Measurements from ENCODE around the gene PLXNA2.

Gene PLXNA2

DNA sequence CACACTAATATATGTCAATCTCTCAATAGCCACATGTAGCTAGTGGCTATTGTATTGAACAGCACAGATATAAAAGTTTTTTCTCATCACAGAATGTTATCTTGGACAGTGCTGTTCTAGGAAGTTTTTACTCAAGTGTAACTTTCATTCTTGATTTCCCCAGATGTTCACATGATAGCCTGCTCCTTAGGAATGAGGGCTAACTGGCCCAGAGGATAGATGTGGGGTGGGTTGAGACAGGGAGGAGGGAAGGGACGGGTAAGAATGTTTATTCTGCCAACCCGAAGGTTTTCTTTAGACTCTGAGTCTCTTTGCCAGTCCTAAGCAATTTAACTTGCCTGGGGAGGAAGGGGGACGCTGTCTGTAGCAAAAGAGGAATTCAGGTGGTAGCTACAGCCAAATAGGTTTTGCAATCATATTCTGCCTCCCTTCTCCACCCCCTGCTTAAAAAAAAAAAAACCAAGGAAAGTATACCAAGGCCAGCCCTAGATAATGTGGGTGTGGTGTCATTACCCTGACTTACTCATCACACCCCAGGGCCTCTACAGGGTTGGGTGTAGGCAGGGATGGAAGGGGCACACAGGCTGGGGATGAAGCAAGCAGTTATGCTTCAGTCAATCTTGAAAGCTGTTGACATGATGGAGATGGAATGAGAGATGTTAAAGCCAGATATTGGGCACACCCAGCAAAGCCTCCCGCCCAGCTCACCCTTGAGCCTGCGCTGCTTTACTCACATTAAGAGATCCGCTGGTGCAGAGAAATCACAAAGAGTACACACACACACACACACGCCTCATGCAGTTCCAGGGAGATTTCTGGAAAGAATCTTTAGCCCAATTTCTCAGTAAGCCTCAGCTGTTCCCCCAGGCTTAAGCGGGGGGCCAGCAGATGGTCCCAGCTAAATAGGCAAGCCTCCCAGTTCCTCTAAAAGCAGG lies 59.9 kb downstream of the PLXNA2 start:
- Histone ChIP-seq H3K9ac (ENCODE audit: low read depth, low read length) (peak overlapping the region; percentile 73), H3K4me2 (ENCODE audit: low read length) (peak overlapping the region; percentile 64), H3K36me3 (ENCODE audit: insufficient read depth, low read length) (peaks cover 54% of the 10 kb centered on the region), H3K4me1 (ENCODE audit: control insufficient read depth, insufficient read depth, low read length) (peaks cover 71% of the 10 kb centered on the region), H3K27me3 (ENCODE audit: control insufficient read depth, insufficient read depth, low read length) (no peaks in the 10 kb centered on the region), H3K9me3 (replicated peaks; ENCODE audit: low read length) (no peaks in the 10 kb centered on the region), H3K4me3 (ENCODE audit: low read length) (no peak overlapping the region)

DNA sequence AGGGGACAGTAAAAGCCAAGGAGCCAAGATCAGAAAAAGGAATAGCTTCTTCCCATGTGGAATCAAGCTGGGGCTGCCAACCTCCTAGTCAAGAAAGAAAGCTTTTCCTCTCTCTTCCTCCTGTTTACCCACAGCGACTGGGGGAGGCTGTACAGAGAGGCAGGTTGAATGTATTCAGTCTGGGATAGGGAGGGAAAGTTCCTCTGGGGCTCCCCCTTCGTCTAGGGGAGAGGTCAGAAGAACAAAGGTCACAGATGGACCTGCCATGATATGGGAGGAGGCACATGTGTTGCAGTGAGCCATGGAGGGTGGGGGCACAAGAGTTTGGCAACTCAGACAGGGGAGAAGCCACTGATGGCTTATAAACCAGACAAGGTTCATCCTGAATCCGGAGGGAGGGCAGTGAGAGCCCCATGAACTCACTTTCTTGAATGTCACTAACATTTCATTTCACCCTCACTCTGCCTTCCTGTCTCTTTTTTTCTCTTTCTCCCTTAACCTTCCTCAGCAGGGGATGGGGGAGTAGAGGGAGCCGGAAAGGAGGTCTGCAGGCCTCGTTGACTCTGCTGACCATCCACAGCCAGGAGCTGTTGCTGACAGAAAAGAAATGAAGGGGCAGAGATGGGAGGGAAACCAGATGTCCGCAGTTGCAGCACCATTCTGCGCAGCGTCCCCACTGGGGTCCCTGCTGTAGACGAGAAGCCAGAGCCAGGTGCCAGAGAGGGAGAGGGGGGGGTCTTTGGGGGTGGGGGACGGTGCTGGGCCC lies 61.1 kb downstream of the PLXNA2 start:
- Histone ChIP-seq H3K9ac (ENCODE audit: low read depth, low read length) (no peak overlapping the region), H3K9me3 (replicated peaks; ENCODE audit: low read length) (no peaks in the 10 kb centered on the region), H3K4me1 (ENCODE audit: control insufficient read depth, insufficient read depth, low read length) (peaks cover 78% of the 10 kb centered on the region), H3K36me3 (ENCODE audit: insufficient read depth, low read length) (peaks cover 49% of the 10 kb centered on the region), H3K4me3 (ENCODE audit: low read length) (no peak overlapping the region), H3K4me2 (ENCODE audit: low read length) (no peak overlapping the region), H3K27me3 (ENCODE audit: control insufficient read depth, insufficient read depth, low read length) (no peaks in the 10 kb centered on the region)

DNA sequence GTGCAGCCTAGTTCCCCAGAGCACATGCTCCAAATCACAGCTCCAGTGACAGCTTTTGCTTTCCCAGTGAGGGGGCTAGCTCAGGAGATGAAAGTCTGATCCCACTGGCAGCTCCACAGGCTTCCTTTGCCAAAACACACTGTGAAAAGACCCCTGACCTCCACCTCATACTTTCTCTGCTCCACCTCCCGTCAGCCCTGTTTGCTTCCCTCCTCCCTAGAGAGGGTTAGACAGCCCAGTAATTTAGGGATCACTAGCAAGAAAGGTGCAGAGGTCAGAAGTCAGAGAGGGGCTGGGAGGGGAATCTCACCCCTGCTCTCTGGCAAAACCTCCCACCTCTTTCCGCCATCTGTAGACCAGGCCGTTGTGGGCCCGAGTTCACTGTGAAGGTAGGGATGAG lies 62.8 kb downstream of the PLXNA2 start:
- Histone ChIP-seq H3K4me1 (ENCODE audit: control insufficient read depth, insufficient read depth, low read length) (peaks cover 85% of the 10 kb centered on the region), H3K27me3 (ENCODE audit: control insufficient read depth, insufficient read depth, low read length) (no peaks in the 10 kb centered on the region), H3K9me3 (replicated peaks; ENCODE audit: low read length) (no peaks in the 10 kb centered on the region), H3K4me2 (ENCODE audit: low read length) (no peak overlapping the region), H3K36me3 (ENCODE audit: insufficient read depth, low read length) (peaks cover 55% of the 10 kb centered on the region), H3K9ac (ENCODE audit: low read depth, low read length) (peak overlapping the region; percentile 6), H3K4me3 (ENCODE audit: low read length) (no peak overlapping the region)

DNA sequence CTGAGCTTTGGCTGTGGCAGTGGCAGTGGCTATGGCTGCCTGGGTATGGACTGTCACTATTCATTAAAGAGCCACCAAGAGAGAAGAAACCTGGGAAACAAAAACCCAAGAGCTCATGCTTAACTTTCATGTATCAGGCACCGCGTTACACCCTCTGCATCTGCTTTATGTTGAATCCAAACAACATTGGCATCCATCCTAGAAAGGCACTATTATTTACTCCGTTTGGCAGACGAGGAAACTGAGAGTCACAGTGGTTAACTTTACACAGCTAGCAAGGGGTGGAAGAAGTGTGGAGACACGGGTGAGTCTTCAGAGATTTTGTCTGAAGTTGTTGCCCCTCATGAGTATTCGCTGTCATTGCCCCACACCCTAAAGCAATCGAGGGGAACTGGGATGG lies 63.8 kb downstream of the PLXNA2 start:
- H3K4me1 ChIP-seq (ENCODE audit: control insufficient read depth, insufficient read depth, low read length), result peaks cover 85% of the 10 kb centered on the region

DNA sequence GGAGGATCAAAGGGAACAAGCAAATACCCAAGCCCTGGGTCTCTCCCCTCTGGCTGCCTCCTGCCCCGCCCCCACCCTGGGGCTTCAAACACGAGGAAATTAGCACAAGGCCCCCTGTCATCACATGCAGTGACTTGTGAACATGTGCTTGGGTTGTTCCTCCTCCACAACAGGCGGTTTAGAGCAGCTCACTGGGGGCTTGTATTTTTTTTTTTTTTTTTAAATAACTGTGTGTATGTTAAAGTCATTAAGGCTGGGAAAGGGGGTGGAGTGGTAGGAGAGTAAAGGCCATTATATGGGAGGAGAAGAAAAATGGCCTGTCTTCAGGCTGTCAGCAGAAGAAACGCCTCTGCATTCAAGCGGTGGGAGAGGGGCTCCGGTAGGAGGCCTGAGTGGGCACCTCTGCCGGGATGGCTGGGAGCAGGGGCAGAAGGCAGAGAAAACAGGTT lies 64.2 kb downstream of the PLXNA2 start:
- Histone ChIP-seq H3K4me3 (ENCODE audit: low read length) (no peak overlapping the region), H3K4me1 (ENCODE audit: control insufficient read depth, insufficient read depth, low read length) (peaks cover 85% of the 10 kb centered on the region), H3K9ac (ENCODE audit: low read depth, low read length) (peak overlapping the region; percentile 16), H3K36me3 (ENCODE audit: insufficient read depth, low read length) (peaks cover 63% of the 10 kb centered on the region), H3K27me3 (ENCODE audit: control insufficient read depth, insufficient read depth, low read length) (no peaks in the 10 kb centered on the region), H3K4me2 (ENCODE audit: low read length) (no peak overlapping the region), H3K9me3 (replicated peaks; ENCODE audit: low read length) (no peaks in the 10 kb centered on the region)

More for the DNA sequence above, 63.8 kb downstream of the PLXNA2 start:
- no peaks in the 10 kb centered on the region for H3K9me3 ChIP-seq (replicated peaks; ENCODE audit: low read length)
- H3K36me3 ChIP-seq (ENCODE audit: insufficient read depth, low read length), result peaks cover 61% of the 10 kb centered on the region
- no peaks in the 10 kb centered on the region for H3K27me3 ChIP-seq (ENCODE audit: control insufficient read depth, insufficient read depth, low read length)
- H3K9ac ChIP-seq (ENCODE audit: low read depth, low read length), result no peak overlapping the region
- no peak overlapping the region for H3K4me2 ChIP-seq (ENCODE audit: low read length)
- no peak overlapping the region for H3K4me3 ChIP-seq (ENCODE audit: low read length)

DNA sequence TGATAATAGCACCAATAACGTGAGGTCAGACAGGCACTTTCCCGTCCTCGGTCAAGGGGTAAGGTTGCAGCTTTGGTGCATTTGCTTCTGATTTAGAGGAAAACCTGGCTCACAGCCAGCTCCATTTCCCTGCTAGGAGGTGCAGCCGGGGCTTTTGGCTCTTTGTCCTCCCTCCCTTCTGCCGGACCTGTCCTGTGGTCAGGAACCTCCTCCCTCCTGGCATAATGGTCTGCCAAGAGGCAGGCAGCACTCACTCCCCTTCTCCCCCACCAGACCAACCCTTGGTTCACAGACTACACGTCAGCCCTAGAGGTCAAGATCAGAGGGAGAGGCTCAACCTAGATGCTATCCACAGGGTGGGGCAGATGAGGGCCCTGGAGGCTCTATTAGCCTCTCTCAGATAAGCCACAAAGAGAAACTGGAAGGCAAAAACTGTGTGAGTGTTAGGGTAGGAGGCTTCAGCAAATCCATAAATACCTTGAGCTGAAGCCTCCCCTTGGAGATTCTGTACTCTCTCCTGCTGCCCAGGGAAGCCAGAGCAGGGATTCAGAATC lies 64.8 kb downstream of the PLXNA2 start:
- H3K4me2 ChIP-seq (ENCODE audit: low read length), result no peak overlapping the region
- no peaks in the 10 kb centered on the region for H3K9me3 ChIP-seq (replicated peaks; ENCODE audit: low read length)
- peaks cover 85% of the 10 kb centered on the region for H3K4me1 ChIP-seq (ENCODE audit: control insufficient read depth, insufficient read depth, low read length)
- peaks cover 68% of the 10 kb centered on the region for H3K36me3 ChIP-seq (ENCODE audit: insufficient read depth, low read length)
- no peaks in the 10 kb centered on the region for H3K27me3 ChIP-seq (ENCODE audit: control insufficient read depth, insufficient read depth, low read length)
- H3K4me3 ChIP-seq (ENCODE audit: low read length), result no peak overlapping the region
- peak overlapping the region; percentile 16 for H3K9ac ChIP-seq (ENCODE audit: low read depth, low read length)

DNA sequence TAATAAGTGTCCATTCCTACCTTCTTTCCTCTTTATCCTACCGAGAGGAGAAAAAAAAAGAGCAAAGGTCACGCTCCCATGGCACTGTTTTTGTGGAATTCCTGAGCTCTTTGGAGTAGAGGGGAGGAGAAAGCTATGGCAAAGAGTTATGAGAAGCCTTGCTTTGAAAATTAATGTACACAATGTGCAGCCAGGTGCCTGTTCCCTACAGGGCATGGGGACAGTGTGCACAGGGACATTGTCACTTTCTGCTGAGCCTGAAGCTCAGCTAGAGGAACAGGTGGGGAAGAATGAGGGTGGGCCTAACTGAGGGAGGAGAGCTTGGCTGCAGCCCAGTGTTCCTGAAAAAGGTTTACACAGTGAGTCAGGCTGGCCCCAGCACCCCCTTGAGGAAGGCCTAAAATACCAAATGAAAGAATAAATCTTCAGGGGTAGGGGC lies 66.1 kb downstream of the PLXNA2 start:
- H3K36me3 ChIP-seq (ENCODE audit: insufficient read depth, low read length), result peaks cover 75% of the 10 kb centered on the region
- no peak overlapping the region for H3K4me3 ChIP-seq (ENCODE audit: low read length)
- H3K27me3 ChIP-seq (ENCODE audit: control insufficient read depth, insufficient read depth, low read length), result no peaks in the 10 kb centered on the region
- no peaks in the 10 kb centered on the region for H3K9me3 ChIP-seq (replicated peaks; ENCODE audit: low read length)
- no peak overlapping the region for H3K4me2 ChIP-seq (ENCODE audit: low read length)
- peaks cover 86% of the 10 kb centered on the region for H3K4me1 ChIP-seq (ENCODE audit: control insufficient read depth, insufficient read depth, low read length)
- no peak overlapping the region for H3K9ac ChIP-seq (ENCODE audit: low read depth, low read length)

DNA sequence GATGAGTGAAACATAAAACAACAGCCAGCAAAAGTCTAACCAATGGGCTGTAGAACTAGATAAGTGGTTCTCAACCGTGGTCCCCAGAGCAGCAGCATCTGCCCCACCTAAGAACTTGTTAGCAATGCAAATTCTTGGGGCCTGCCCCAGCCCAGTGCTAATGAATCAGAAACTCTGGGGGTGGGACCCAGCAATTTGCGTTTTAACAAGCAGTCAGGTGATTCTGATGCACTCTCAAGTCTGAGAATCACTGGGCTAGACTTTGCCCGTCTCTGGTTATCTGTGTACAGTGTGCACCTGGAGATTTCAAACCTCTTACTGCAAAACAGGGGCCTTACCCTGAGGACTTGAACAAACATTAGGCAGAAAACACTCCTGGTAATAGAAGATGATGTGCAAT lies 66.5 kb downstream of the PLXNA2 start:
- no peak overlapping the region for H3K4me2 ChIP-seq (ENCODE audit: low read length)
- H3K9me3 ChIP-seq (replicated peaks; ENCODE audit: low read length), result no peaks in the 10 kb centered on the region
- H3K9ac ChIP-seq (ENCODE audit: low read depth, low read length), result no peak overlapping the region
- H3K4me3 ChIP-seq (ENCODE audit: low read length), result no peak overlapping the region
- H3K36me3 ChIP-seq (ENCODE audit: insufficient read depth, low read length), result peaks cover 73% of the 10 kb centered on the region
- H3K4me1 ChIP-seq (ENCODE audit: control insufficient read depth, insufficient read depth, low read length), result peaks cover 86% of the 10 kb centered on the region
- H3K27me3 ChIP-seq (ENCODE audit: control insufficient read depth, insufficient read depth, low read length), result no peaks in the 10 kb centered on the region

DNA sequence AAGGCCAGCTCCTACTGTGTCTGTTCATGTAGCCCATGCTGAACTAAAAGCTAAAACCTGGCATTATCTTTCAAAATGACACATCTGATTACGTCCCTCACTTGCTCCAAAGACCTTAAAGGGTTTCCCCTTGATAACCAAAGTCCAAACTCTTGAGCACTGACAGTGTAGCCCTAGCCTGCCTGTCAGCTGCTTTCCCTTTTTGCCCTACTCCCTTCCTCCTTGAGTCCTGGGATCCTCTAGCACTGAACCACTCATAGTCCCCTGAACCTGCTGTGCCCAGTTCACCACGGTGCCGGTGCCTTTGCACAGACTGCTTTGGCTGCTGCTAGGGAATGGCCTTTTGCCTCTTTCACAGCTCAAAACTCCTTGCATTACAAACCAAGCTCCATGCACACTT lies 67.5 kb downstream of the PLXNA2 start:
- Histone ChIP-seq H3K36me3 (ENCODE audit: insufficient read depth, low read length) (peaks cover 78% of the 10 kb centered on the region), H3K4me2 (ENCODE audit: low read length) (no peak overlapping the region), H3K9ac (ENCODE audit: low read depth, low read length) (no peak overlapping the region), H3K4me1 (ENCODE audit: control insufficient read depth, insufficient read depth, low read length) (peaks cover 92% of the 10 kb centered on the region), H3K27me3 (ENCODE audit: control insufficient read depth, insufficient read depth, low read length) (no peaks in the 10 kb centered on the region), H3K9me3 (replicated peaks; ENCODE audit: low read length) (no peaks in the 10 kb centered on the region), H3K4me3 (ENCODE audit: low read length) (no peak overlapping the region)

DNA sequence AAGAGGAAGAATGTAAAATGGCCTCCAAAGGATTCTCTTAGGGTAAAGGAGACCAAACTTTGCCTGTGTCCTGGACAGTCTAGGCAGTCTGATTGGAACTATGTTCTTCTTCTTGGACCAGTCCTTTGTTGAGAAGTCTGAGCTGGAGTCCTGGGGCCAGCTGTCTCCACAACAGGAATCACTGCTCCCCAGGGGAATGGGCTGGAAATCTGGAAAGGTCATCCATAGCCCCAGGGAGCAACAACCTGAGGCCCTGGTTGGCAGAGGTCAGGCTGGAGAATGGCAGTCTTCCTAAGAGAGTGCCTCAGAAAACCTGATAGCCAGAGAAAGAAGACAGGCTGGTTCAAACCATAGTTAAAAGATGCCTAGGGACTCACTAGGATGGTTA lies 68.7 kb downstream of the PLXNA2 start:
- no peaks in the 10 kb centered on the region for H3K27me3 ChIP-seq (ENCODE audit: control insufficient read depth, insufficient read depth, low read length)
- H3K4me3 ChIP-seq (ENCODE audit: low read length), result no peak overlapping the region
- H3K4me2 ChIP-seq (ENCODE audit: low read length), result no peak overlapping the region
- H3K9me3 ChIP-seq (replicated peaks; ENCODE audit: low read length), result no peaks in the 10 kb centered on the region
- peaks cover 71% of the 10 kb centered on the region for H3K36me3 ChIP-seq (ENCODE audit: insufficient read depth, low read length)
- peaks cover 89% of the 10 kb centered on the region for H3K4me1 ChIP-seq (ENCODE audit: control insufficient read depth, insufficient read depth, low read length)
- no peak overlapping the region for H3K9ac ChIP-seq (ENCODE audit: low read depth, low read length)

DNA sequence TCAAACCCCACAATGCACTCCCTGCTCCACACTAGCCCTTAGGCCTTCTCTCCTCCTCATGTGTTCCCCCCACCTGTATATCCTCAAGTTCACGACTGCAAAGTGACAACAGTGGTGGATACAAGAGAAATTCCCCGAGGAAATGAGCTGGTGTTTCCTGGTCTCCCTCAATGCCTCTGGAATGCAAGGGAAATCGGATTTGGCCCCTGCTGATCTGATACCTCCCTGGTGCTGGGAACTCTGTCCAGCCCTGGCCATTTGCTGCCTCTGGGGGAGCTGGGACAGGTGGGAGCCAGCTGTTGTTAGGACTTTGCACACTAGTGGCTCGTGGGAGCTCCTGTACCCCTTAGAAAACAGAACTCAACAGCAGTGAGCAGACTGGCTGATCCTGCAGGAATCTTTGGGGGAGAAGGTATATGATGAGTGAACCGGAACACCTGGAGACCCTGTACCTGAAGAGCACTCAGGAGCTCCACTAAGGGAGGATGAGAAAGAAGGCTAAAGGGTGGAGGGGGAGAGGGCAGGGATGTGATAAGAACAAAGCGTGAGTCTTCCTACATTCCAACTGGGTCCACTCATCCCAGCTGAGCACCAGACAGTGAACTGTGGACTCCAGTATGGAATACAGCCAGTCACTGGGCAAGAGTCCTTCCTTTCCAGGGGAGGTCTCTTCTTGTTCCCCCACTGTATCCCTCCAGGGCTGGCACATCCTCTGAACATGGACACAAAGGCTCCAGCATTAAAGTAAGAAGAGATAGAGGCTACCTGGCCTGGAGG lies 69.3 kb downstream of the PLXNA2 start:
- no peak overlapping the region for H3K4me3 ChIP-seq (ENCODE audit: low read length)

More for the DNA sequence above, 69.3 kb downstream of the PLXNA2 start:
- peaks cover 66% of the 10 kb centered on the region for H3K36me3 ChIP-seq (ENCODE audit: insufficient read depth, low read length)
- no peak overlapping the region for H3K9ac ChIP-seq (ENCODE audit: low read depth, low read length)
- no peaks in the 10 kb centered on the region for H3K9me3 ChIP-seq (replicated peaks; ENCODE audit: low read length)
- peak overlapping the region; percentile 33 for H3K4me2 ChIP-seq (ENCODE audit: low read length)
- H3K4me1 ChIP-seq (ENCODE audit: control insufficient read depth, insufficient read depth, low read length), result peaks cover 89% of the 10 kb centered on the region
- H3K27me3 ChIP-seq (ENCODE audit: control insufficient read depth, insufficient read depth, low read length), result no peaks in the 10 kb centered on the region
